Stimulated activated CD8-positive, alpha-beta memory T cell treated with anti-CD3 and anti-CD28 coated beads, Interleukin-7, amount 100 ng/mL, for 48 hours (primary cell): ENCODE measurements around the gene SSR4.
"Not testable (repeated sequence)": the region's sequence is repeated elsewhere in the genome, so short reads cannot be mapped to it uniquely, and the experiment has no call there.

ENCODE experiments used
- DNase-seq, 2 donors: peaks; one replicate each; pipeline ENCODE4 v3.0.0-alpha.2; 2020; ENCODE audit warnings: low read depth in 1 of 2; ENCODE audit errors: extremely low read depth in 1 of 2

The SSR4 gene

DNA sequence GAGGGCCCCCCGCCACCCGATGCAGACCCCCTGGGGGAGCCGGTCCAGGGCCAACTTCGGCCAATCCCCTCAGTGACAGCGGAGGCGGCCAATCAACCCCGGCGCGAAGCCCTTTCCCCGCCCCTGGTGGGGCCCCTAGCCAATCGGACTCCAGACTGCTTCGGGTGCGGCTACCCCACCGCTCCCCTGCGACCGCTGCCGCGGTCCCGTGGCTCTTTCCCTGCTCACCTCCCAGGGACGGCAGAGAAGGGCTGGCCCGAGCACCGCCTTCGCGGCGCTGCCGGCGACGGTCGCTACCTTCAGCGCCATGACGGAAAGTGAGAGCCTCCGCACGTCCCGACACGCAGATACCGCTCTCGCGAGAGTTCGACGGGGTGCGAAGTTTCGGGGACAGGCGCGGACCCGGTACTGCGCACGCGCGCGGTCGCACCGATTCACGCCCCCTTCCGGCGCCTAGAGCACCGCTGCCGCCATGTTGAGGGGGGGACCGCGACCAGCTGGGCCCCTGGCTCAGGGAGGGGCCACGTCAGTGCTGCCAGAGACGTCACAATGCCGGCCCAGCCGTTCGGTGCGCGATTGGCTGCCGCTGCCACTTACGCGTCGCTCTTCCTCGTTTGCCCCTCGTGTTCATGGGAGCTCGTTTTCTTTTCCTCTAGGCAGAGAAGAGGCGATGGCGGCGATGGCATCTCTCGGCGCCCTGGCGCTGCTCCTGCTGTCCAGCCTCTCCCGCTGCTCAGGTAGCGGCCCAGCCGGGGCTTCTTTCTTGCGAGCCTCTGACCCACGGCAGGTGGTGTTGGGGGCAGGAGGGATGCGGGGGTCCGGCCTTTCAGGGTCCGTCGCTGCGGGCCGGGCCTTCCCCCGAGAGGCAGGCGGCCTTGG lies at the start of gene SSR4, which contains the start of gene IDH3G:
Gene SSR4 (plus strand): TSS at position 651 of the 879 bp plus-strand sequence. CDS start 20 bp downstream, at position 671.
Gene IDH3G (minus strand): TSS at position 358 of the 879 bp plus-strand sequence. CDS start 49 bp downstream, at position 309.
- peak; percentile 81 for DNase-seq

GRCh38 chrX:153745067-153745433 lies 49.4 kb upstream of the SSR4 start:
- DNase-seq: not testable (repeated sequence)

GRCh38 chrX:153746359-153746758 lies 48.1 kb upstream of the SSR4 start:
- no peak for DNase-seq

GRCh38 chrX:153746991-153747390 lies 47.5 kb upstream of the SSR4 start:
- not testable (repeated sequence) for DNase-seq

- not testable (repeated sequence) for DNase-seq
Measured at GRCh38 chrX:153749017-153749416, 45.5 kb upstream of the SSR4 start.

GRCh38 chrX:153750127-153750774 lies 44.2 kb upstream of the SSR4 start:
- DNase-seq: no peak

DNA sequence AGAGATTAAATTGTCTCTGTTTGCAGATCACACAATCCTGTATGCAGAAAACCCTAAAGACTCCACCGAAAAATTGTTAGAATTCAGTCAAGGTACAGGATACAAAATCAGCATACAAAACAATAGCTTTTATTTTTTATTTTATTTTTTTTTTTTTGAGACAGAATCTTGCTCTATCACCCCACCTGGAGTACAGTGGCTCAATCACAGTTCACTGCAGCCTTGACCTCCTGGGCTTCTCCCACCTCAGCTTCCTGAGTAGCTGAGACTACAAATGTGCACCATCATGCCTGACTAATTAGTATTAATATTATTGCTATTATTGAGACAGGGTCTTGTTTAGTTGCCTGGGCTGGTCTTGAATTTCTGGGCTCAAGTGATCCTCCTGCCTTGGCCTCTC lies 39.3 kb upstream of the SSR4 start:
- DNase-seq: no peak

- no peak for DNase-seq
Measured at GRCh38 chrX:153761863-153762262, 32.6 kb upstream of the SSR4 start.

GRCh38 chrX:153762626-153763173 lies 31.8 kb upstream of the SSR4 start:
- no peak for DNase-seq

GRCh38 chrX:153763298-153763932 lies 31.1 kb upstream of the SSR4 start:
- DNase-seq: no peak

GRCh38 chrX:153763989-153764755 lies 30.3 kb upstream of the SSR4 start, which contains the start of gene PLXNB3:
Gene PLXNB3 (plus strand): TSS chrX:153764249. CDS start chrX:153765536, 1,287 bp downstream.
- DNase-seq: peak; percentile 47 to 55

DNA sequence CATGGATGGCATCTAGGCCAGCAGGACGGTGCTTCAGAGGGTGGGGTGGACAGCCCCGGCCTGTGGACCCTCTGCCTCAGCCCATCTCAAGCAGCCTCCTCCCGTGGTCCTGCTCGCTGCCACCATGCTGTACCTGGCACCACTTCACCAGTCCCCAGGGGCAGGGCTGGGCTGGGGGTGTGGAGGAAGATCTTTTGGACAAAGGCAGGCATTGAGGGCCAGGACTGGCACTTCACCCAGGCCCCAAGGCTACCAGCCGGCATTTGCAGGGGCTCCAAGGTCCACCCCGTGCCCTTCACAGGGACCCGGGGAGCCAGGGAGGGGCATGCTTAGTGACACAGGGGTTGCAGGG lies 29.7 kb upstream of the SSR4 start:
- DNase-seq: no peak

- no peak for DNase-seq
Measured at GRCh38 chrX:153765138-153766079, 29.1 kb upstream of the SSR4 start.

DNA sequence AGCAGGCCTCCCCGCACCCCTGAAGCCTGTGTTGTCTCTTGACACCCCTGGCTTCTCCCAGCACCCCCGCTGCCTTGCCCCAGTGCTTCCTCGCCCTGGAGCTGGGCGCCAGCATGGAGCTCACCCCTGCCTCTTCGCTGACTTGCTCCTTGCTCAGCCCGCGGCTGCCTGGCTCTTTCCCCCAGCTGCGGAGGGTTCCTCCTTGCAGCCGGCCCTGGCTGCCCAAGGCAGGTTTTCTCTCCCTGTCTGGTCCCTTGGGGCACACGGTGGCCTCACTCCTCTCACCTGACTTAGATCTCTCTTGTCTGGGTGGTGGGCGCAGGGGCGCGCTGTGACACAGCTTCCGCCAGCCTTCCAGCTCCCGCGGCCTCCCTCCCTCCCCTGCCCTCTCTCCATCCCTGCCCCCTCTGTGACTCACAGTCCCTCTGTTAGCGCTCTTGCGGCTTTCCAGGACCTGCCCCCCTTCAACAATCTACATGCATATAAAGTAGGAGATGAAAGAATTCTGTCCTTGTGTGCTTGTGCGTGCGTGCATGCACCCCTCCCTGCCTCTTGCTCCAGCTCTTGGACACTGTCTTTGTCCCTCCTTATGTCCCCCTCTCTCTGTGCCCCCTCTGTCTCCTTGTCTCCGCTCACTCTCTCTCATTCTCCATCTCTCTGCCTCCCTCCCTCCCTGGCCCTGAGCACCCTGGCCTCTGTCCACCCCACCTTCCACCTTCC lies 28.2 kb upstream of the SSR4 start:
- peak in 1 of 2 donors; percentile 50 for DNase-seq

GRCh38 chrX:153766871-153767673 lies 27.4 kb upstream of the SSR4 start:
- no peak for DNase-seq

GRCh38 chrX:153767674-153768055 lies 26.8 kb upstream of the SSR4 start:
- DNase-seq: no peak

- DNase-seq: no peak
Measured at GRCh38 chrX:153768311-153769157, 25.9 kb upstream of the SSR4 start.
